Pancreas (tissue), 10 donors: ENCODE data around the gene MYCBPAP. TPM values are rescaled to one million over a fixed set of nuclear protein-coding genes. Genes with fewer than 3 reads are reported as not detected.

Experiments
- ATAC-seq, 4 donors: fragments of 200-7000 bp; cut with Tn5 transposase; one replicate each; pipeline versions ENCODE4 v1.8.0 to v1.9.1; 2020; ENCODE audit warnings: mild to moderate bottlenecking in 4 of 4, moderate library complexity in 4 of 4
- DNase-seq, 6 donors: peaks; one replicate each; pipeline ENCODE4 v3.0.0-alpha.2; 2020
- FAIRE-seq: peaks from 2 replicates; lab custom pipeline; 2012; peaks lifted over from hg19 to GRCh38; lab: Jason Lieb, UNC
- H3K27ac ChIP-seq, 4 donors: fragments of 200-600 bp; sonication (generic); 1 replicate in 3 of 4; 2 replicates in 1 of 4; pipeline versions ENCODE4 v1.5.0 to v1.8.0; 2020
- H3K27me3 ChIP-seq, 4 donors: fragments of 200-600 bp; one replicate each; pipeline ENCODE4 v1.8.0; 2021
- H3K36me3 ChIP-seq, 3 donors: fragments of 200-600 bp; sonication (generic) in 1 of 3; one replicate each; pipeline versions ENCODE4 v1.5.0 to v1.8.0; 2020 to 2021
- H3K4me1 ChIP-seq, 3 donors: fragments of 200-600 bp; one replicate each; pipeline ENCODE4 v1.8.0; 2021
- H3K4me3 ChIP-seq, 4 donors: fragments of 200-600 bp; sonication (generic) in 2 of 4; one replicate each; pipeline versions ENCODE4 v1.5.0 to v1.8.0; 2020 to 2021
- H3K9me3 ChIP-seq, 4 donors: fragments of 200-600 bp; one replicate each; pipeline ENCODE4 v1.8.0; 2021
- WGBS, 2 donors: extraction: QIAGEN DNeasy Blood & Tissue Kit; methylation state at CpG; one replicate each; pipeline ENCODE4 v1.1.7; 2013; 5-methylcytosine and 5-hydroxymethylcytosine counted together
- intact Hi-C, 3 donors: fragments of 100-400 bp; cut with DNase I; formaldehyde crosslinking; loops; one replicate each; pipeline versions ENCODE4 v1.11.1 to v1.14.2; 2022
- polyA plus RNA-seq, 2 donors: library from polyadenylated mRNA; stranded (reverse); fragments of 200-250 nt; gene quantifications; one replicate each; pipeline ENCODE4 v1.2.3, GENCODE V29; 2013
- total RNA-seq, 6 donors: library from RNA; stranded (reverse); fragmentation: NEBNext Ultra II Directional in 4 of 6; extraction: Animal tissue kit (Norgen Biotek cat#: 25700) in 4 of 6; gene quantifications; one replicate each; pipeline versions ENCODE4 v1.2.1 to v1.2.4, GENCODE V29; 2021 to 2023
- TF ChIP-seq, protein P1 (sequence below), 4 donors: fragments of 200-600 bp; sonication (generic) in 3 of 4; IDR thresholded peaks; one replicate each; pipeline versions ENCODE4 v1.5.0 to v1.8.0; 2021; ENCODE audit warnings: antibody characterized with exemption in 4 of 4
- donor health status: healthy with polysubstance abuse.
- donor health status: DM: no; HTN: no; CAD: no; lungs with moderate emphysema.
- donor health status: DM: no; HTN: no; CAD: no.
- donor health status: control.
- donor health status: control.
- donor health status: Bipolar disorder and iron deficiency.
- donor health status: DM: yes; HTN: yes; CAD: no.
- donor health status: DM: no; HTN: no; CAD: no.
- donor health status: DM: no; HTN: no; CAD: no.
- donor health status: DM: yes; HTN: yes; CAD: no.

Gene MYCBPAP
- total and polyA plus RNA-seq, 8 donors: 0.43 to 1.7 (median 1.0) TPM

DNA sequence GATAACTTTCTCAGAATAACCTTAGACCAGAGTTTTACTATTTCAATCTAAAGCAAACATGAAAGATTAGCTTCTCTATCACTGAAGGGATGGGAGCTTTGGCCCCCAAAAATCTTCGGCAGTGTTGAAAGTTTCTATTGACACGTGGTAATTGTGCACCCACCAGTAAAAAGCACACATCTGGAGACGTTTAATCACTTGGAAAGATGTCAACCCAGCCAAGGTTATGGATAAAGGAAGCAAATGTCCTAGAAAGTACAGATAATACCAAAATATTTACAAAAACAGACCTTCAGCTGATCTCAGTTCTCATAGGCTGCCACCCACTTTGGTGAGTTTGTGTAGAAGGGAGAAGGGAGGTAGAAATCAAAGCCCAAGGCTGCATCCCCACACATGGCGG, 5.3 kb downstream of the MYCBPAP start:
- intact Hi-C loops: no loop called here
- H3K27ac ChIP-seq: no peak overlapping the region
- no peaks in the 10 kb centered on the region for H3K36me3 ChIP-seq
- FAIRE-seq (no peak), ATAC-seq (peak in 2 of 4 donors; percentile 32 to 43), DNase-seq (no peak)
- peaks cover 0 to 12% (median 0%) of the 10 kb centered on the region in 3 donors for H3K4me1 ChIP-seq
- TF ChIP-seq, protein P1, sequence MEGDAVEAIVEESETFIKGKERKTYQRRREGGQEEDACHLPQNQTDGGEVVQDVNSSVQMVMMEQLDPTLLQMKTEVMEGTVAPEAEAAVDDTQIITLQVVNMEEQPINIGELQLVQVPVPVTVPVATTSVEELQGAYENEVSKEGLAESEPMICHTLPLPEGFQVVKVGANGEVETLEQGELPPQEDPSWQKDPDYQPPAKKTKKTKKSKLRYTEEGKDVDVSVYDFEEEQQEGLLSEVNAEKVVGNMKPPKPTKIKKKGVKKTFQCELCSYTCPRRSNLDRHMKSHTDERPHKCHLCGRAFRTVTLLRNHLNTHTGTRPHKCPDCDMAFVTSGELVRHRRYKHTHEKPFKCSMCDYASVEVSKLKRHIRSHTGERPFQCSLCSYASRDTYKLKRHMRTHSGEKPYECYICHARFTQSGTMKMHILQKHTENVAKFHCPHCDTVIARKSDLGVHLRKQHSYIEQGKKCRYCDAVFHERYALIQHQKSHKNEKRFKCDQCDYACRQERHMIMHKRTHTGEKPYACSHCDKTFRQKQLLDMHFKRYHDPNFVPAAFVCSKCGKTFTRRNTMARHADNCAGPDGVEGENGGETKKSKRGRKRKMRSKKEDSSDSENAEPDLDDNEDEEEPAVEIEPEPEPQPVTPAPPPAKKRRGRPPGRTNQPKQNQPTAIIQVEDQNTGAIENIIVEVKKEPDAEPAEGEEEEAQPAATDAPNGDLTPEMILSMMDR (IDR thresholded peaks at IDR 0.05): no peak
- 32 to 33% methylated on average over 4 of the region's 4 CpGs for WGBS, 2 donors
- H3K4me3 ChIP-seq: no peak overlapping the region
- no peaks in the 10 kb centered on the region for H3K27me3 ChIP-seq
- no peaks in the 10 kb centered on the region for H3K9me3 ChIP-seq

DNA sequence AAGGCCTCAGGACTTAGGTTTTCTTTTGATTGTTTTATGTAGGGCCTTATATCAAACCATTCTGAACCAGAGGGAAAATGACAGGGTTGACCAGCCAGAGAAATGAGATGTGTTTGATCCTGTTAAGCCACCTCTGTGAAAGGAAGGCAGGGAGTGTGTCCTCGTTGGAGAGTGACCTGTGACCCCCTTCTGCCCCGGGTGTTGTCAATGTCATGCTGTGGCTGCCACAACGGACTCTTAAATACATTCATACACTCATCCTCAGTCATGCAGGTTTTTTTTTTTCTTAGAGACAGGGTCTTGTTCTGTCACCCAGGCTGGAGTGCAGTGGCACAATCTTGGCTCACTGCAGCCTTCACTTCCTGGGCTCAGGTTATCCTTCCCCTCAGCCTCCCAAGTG, 6.1 kb downstream of the MYCBPAP start:
- Histone ChIP-seq H3K4me3 (no peak overlapping the region), H3K27me3 (no peaks in the 10 kb centered on the region), H3K36me3 (no peaks in the 10 kb centered on the region), H3K4me1 (peaks cover 0 to 20% (median 0%) of the 10 kb centered on the region in 3 donors), H3K27ac (no peak overlapping the region), H3K9me3 (no peaks in the 10 kb centered on the region)
- FAIRE-seq (no peak), DNase-seq (peak in 1 of 6 donors; percentile 2), ATAC-seq (no peak)
- TF ChIP-seq, protein P1 (IDR thresholded peaks at IDR 0.05): no peak
- WGBS, 2 donors: 63 to 64% methylated on average over 3 of the region's 3 CpGs
- intact Hi-C loops: no loop called here

DNA sequence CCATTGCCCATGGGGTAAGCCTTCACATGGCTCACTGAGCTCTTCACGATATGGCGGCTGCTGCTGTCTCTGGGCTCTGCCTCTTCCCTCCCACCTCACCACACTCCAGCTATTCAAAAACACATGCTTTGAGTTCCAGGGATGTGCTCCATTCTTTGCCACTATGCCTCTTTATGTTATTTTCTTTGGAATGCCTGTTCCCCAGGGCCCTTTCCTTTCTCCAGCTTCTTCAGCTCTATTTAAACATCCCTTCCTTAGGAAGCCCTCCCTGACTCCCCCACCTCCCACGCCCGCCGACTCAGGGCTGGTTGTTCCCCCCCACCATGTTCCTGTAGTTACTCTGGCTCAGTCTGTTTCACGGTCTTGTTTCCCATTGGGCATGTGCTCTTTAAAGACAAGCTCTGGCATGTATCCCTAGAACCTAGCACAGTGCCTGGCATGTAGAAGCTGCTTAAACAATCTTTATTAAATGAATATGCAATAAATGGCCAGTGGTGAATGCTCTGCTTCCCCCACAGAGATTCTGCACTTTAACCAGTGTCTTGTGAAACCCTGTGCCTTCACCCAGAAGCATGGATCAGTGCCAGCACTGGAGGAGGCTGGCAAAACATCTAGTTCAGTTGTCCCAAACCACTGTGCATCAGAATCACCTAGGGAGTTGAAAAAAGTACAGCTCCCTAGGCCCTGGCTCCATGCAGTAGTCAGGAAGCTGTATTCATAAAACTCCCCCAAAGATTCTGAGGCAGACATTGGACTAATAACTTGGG, 6.9 kb downstream of the MYCBPAP start:
- intact Hi-C loops: no loop called here
- H3K4me1 ChIP-seq: peaks cover 0 to 20% (median 0%) of the 10 kb centered on the region in 3 donors
- peak in 2 of 6 donors; percentile 33 to 39 for DNase-seq
- no peak for ATAC-seq
- WGBS, 2 donors: 84 to 92% methylated on average over 6 of the region's 6 CpGs
- FAIRE-seq: no peak
- H3K9me3 ChIP-seq: no peaks in the 10 kb centered on the region
- H3K27ac ChIP-seq: no peak overlapping the region
- no peaks in the 10 kb centered on the region for H3K27me3 ChIP-seq
- TF ChIP-seq, protein P1 (IDR thresholded peaks at IDR 0.05): no peak
- no peaks in the 10 kb centered on the region for H3K36me3 ChIP-seq
- H3K4me3 ChIP-seq: no peak overlapping the region

DNA sequence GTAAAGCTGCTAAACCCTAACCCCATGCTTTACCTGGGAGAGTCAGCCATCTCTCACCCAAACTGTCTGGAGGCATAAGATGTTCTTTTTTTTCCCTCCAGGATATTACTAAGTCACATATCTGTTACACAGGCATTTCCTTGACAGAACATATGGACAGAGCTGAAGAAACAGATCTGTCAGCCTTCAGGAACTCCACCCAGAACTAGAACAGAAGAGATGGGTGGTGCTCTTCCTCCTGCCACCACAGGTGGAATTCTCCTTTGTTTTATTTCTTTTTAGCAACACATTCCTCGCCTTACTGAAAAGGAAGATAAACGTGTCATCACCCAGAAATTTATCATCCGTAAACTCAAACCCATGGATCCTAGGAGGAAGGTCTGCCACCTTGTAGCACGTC, 8.8 kb downstream of the MYCBPAP start:
- DNase-seq: no peak
- intact Hi-C loops: no loop called here
- Histone ChIP-seq H3K27ac (no peak overlapping the region), H3K27me3 (no peaks in the 10 kb centered on the region), H3K4me1 (peaks cover 0 to 20% (median 0%) of the 10 kb centered on the region in 3 donors), H3K9me3 (no peaks in the 10 kb centered on the region), H3K4me3 (no peak overlapping the region), H3K36me3 (no peaks in the 10 kb centered on the region)
- TF ChIP-seq, protein P1 (IDR thresholded peaks at IDR 0.05): no peak
- WGBS, 2 donors: 95 to 96% methylated on average over 4 of the region's 4 CpGs
- no peak for FAIRE-seq
- ATAC-seq: no peak
